Parathyroid adenoma (tissue), 2 donors: ENCODE data around the gene CEACAM5.

Source experiments
- H2AFZ ChIP-seq: fragments of 300-600 bp; sonication (generic); one replicate; pipeline ENCODE4 v1.7.0; 2017; ENCODE audit warnings: antibody characterized with exemption, mild to moderate bottlenecking
- H3K27ac ChIP-seq: fragments of 300-600 bp; sonication (generic); one replicate; pipeline ENCODE4 v1.7.0; 2017
- H3K27me3 ChIP-seq: fragments of 300-600 bp; sonication (generic); one replicate; pipeline ENCODE4 v1.7.0; 2017; ENCODE audit warnings: low read length; ENCODE audit not compliant: control insufficient read depth, insufficient read depth
- H3K36me3 ChIP-seq: fragments of 300-600 bp; sonication (generic); one replicate; pipeline ENCODE4 v1.7.0; 2017; ENCODE audit warnings: low read length; ENCODE audit not compliant: control insufficient read depth, insufficient read depth
- H3K4me1 ChIP-seq: fragments of 300-600 bp; sonication (generic); one replicate; pipeline ENCODE4 v1.7.0; 2017; ENCODE audit warnings: control low read depth
- H3K4me2 ChIP-seq: fragments of 300-600 bp; sonication (generic); one replicate; pipeline ENCODE4 v1.7.0; 2017; ENCODE audit warnings: low read length
- H3K4me3 ChIP-seq: fragments of 300-600 bp; sonication (generic); one replicate; pipeline ENCODE4 v1.7.0; 2017; ENCODE audit warnings: low read depth, low read length
- H3K79me2 ChIP-seq: fragments of 300-600 bp; sonication (generic); one replicate; pipeline ENCODE4 v1.7.0; 2017; ENCODE audit warnings: control low read depth
- H3K9ac ChIP-seq: fragments of 300-600 bp; sonication (generic); one replicate; pipeline ENCODE4 v1.7.0; 2017; ENCODE audit warnings: mild to moderate bottlenecking
- H3K9me3 ChIP-seq: fragments of 300-600 bp; sonication (generic); one replicate; pipeline ENCODE4 v1.7.0; 2017; ENCODE audit warnings: low read length; ENCODE audit not compliant: control insufficient read depth
- TF ChIP-seq, protein P1 (sequence below): fragments of 300-600 bp; sonication (generic); IDR thresholded peaks from one replicate; pipeline ENCODE4 v1.7.0; 2017; ENCODE audit warnings: antibody characterized with exemption, mild to moderate bottlenecking
- donor health status: primary hyperparathyroidism.

CEACAM5 gene

DNA sequence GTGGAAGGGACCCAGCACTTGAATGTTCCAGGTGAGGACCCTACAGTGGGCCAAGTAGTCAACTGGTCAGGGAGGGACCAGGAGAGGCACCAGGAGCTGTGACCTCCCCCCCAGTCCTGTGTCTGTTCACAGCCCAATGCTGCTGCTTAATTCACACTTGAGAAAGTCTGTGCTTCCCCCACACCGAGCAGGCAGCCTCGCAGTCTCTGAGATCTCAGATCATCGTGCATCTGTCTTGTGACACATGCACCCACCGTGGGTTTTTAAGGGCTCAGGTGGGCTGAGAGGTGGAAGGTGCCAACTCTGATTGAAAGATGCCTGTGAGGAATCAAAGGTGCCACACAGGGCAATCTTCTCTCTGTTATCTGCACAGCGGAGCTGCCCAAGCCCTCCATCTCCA, 6.2 kb downstream of the CEACAM5 start:
- Histone ChIP-seq H3K27me3 (no peaks in the 10 kb centered on the region), H2AFZ (no peak overlapping the region), H3K79me2 (no peaks in the 10 kb centered on the region), H3K27ac (no peak overlapping the region), H3K36me3 (no peaks in the 10 kb centered on the region), H3K9ac (no peak overlapping the region), H3K4me1 (no peaks in the 10 kb centered on the region), H3K9me3 (no peaks in the 10 kb centered on the region), H3K4me3 (no peak overlapping the region), H3K4me2 (no peak overlapping the region)
- TF ChIP-seq, protein P1, sequence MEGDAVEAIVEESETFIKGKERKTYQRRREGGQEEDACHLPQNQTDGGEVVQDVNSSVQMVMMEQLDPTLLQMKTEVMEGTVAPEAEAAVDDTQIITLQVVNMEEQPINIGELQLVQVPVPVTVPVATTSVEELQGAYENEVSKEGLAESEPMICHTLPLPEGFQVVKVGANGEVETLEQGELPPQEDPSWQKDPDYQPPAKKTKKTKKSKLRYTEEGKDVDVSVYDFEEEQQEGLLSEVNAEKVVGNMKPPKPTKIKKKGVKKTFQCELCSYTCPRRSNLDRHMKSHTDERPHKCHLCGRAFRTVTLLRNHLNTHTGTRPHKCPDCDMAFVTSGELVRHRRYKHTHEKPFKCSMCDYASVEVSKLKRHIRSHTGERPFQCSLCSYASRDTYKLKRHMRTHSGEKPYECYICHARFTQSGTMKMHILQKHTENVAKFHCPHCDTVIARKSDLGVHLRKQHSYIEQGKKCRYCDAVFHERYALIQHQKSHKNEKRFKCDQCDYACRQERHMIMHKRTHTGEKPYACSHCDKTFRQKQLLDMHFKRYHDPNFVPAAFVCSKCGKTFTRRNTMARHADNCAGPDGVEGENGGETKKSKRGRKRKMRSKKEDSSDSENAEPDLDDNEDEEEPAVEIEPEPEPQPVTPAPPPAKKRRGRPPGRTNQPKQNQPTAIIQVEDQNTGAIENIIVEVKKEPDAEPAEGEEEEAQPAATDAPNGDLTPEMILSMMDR, result no peak

DNA sequence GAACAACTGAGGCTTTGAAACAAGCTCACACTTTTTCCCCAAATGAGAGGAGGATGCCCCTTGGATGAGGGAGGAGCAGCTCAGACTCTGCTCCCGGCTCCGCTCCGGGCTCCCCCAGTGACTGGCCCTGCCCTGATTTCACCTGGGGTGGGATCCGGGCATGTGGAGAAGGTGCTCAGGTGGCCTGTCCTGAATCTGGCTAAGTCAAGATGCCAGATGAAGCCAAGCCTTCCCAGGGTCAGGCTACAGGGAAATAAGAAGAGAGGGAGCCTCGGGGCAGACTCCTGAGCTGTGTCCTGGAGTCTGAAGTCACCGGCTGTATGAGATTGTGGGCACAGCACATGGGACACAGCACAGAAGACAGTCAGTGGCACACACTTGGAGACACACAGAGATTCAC, 10.3 kb downstream of the CEACAM5 start:
- TF ChIP-seq, protein P1, result no peak
- no peak overlapping the region for H3K4me3 ChIP-seq

DNA sequence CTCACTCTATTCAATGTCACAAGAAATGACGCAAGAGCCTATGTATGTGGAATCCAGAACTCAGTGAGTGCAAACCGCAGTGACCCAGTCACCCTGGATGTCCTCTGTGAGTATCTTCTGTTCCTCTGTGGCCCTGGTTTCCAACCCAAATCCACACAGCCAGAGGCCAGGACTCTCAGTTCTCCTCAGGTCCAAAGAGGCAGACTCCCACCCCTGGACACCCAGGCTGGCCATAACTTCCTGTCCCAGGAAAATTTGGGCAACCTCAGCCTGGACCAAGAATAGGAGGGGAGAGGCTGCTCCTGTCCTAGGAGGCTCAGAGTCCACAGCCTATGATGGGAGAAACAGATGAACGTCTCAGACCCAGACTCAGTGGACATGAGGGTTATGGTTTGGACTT, 11.7 kb downstream of the CEACAM5 start:
- TF ChIP-seq, protein P1, result no peak
- Histone ChIP-seq H3K4me1 (no peaks in the 10 kb centered on the region), H3K4me3 (no peak overlapping the region), H3K27me3 (no peaks in the 10 kb centered on the region), H3K27ac (no peak overlapping the region), H2AFZ (no peak overlapping the region), H3K9ac (no peak overlapping the region), H3K4me2 (no peak overlapping the region), H3K79me2 (no peaks in the 10 kb centered on the region), H3K9me3 (no peaks in the 10 kb centered on the region), H3K36me3 (no peaks in the 10 kb centered on the region)

More for the DNA sequence above, 10.3 kb downstream of the CEACAM5 start:
- Histone ChIP-seq H3K27ac (no peak overlapping the region), H2AFZ (no peak overlapping the region), H3K36me3 (no peaks in the 10 kb centered on the region), H3K9me3 (no peaks in the 10 kb centered on the region), H3K4me1 (no peaks in the 10 kb centered on the region), H3K9ac (no peak overlapping the region), H3K4me2 (no peak overlapping the region), H3K27me3 (no peaks in the 10 kb centered on the region), H3K79me2 (no peaks in the 10 kb centered on the region)

DNA sequence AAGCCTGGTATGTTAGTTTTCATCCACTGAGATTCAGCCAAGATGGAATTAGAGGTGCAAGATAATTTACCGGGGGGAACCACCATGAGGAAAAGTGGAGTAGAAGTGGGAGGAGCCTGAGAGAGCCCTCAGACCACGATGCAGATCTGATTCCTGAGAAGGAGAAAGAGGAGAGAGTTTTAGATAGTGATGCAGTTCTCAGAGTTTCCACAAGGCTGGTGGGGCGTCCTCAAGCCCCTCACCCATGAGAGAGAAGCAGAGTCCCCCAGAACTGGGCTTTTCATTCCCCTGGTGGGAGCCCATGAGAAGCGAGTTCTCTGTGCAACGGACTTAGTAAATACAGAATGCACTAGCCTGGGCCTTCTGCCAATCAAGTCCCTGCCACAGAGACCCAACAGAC, 18.1 kb downstream of the CEACAM5 start:
- Histone ChIP-seq H3K27ac (no peak overlapping the region), H2AFZ (no peak overlapping the region), H3K27me3 (no peaks in the 10 kb centered on the region)

DNA sequence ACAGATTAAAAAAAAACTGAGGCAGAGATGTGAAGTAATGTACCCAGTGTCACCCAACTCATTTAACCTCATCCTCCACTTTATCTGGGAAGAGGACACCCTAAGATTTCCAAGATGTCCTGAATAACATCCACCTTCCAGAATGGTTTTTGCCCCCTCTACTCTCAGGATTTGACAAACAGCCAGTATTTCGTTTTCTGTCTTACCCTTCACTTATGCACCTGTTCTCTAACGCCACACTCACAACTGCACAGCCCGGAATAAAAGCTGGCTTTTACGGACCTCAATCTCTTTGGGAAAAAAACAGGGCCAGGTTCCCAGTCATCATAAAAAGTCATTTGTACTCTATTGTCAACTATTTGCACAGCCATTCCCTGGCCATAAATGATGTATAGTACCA, 25.7 kb downstream of the CEACAM5 start:
- Histone ChIP-seq H3K79me2 (no peaks in the 10 kb centered on the region), H3K4me2 (no peak overlapping the region), H3K9ac (no peak overlapping the region), H2AFZ (no peak overlapping the region), H3K4me1 (no peaks in the 10 kb centered on the region), H3K27ac (no peak overlapping the region), H3K9me3 (no peaks in the 10 kb centered on the region), H3K27me3 (no peaks in the 10 kb centered on the region), H3K4me3 (no peak overlapping the region), H3K36me3 (no peaks in the 10 kb centered on the region)
- TF ChIP-seq, protein P1, result no peak

More for the DNA sequence above, 18.1 kb downstream of the CEACAM5 start:
- Histone ChIP-seq H3K4me3 (no peak overlapping the region), H3K4me2 (no peak overlapping the region), H3K9ac (no peak overlapping the region), H3K4me1 (no peaks in the 10 kb centered on the region), H3K36me3 (no peaks in the 10 kb centered on the region), H3K79me2 (no peaks in the 10 kb centered on the region), H3K9me3 (no peaks in the 10 kb centered on the region)
- TF ChIP-seq, protein P1, result no peak
